ENCODE data around the gene SCG3.
"Not testable (repeated sequence)": the region's sequence is repeated elsewhere in the genome, so short reads cannot be mapped to it uniquely, and the experiment has no call there.

SCG3 gene

DNA sequence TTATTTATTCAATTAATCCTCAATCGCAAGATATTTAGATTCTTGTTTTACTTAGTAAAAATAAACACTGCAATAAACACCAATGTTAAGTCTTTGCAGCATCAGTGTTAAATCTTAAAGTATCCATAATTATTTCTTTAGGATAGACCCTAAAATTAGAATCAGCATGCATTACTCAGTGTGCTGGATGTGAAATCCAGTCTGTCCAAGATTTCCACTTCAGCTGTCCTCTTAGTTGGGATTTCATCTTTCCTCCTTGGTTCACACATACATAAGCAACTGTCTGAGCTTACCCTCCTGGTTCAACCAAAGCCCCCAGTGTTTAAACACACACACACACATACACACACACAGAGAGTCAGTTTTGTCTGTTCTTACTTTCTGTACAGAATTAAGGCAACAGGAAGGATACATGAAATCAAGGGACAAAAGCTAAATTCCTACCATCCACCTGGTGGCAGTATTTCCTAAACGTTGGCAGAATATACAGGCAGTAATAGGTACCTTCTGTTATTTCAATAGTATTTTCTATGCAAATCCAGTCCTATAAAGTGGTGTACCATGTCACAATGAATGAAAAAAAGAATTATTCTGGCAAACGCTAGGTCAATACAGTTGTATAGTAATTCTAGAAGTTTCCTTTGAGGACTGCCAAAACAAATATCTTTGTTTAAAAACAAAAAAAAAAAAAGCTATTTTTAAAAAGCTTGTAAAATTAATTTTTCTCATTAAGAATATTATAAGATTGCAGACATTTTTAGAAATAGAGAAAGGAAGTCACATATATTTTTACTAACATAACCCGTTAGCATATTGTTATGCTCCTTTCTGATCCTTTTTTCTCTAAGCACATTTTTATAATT lies 31.4 kb upstream of the SCG3 start:
- Histone ChIP-seq H3K4me3 (ENCODE audit: low read depth in 1 of 2, low read length in 2 of 2) (no peak overlapping the region), H3K9me3 (ENCODE audit: insufficient read depth, low read length, severe bottlenecking) (no peaks in the 10 kb centered on the region), H4K20me1 (ENCODE audit: insufficient read depth, low read length) (no peaks in the 10 kb centered on the region), H2AFZ (ENCODE audit: low read depth, low read length) (no peak overlapping the region), H3K4me2 (ENCODE audit: insufficient read depth, low read length) (no peak overlapping the region), H3K9ac (ENCODE audit: low read depth, low read length) (no peak overlapping the region), H3K27ac (ENCODE audit: low read length) (no peak overlapping the region), H3K4me1 (ENCODE audit: insufficient read depth, low read length) (no peaks in the 10 kb centered on the region), H3K36me3 (ENCODE audit: insufficient read depth, low read length) (no peaks in the 10 kb centered on the region), H3K79me2 (ENCODE audit: insufficient read depth, low read length) (no peaks in the 10 kb centered on the region), H3K27me3 (ENCODE audit: insufficient read depth, low read length, poor library complexity) (no peaks in the 10 kb centered on the region)
- TF ChIP-seq EZH2 (IDR thresholded peaks at IDR 0.05; ENCODE audit: borderline replicate concordance, low read depth, low read length, severe bottlenecking) = no peak
- TF ChIP-seq, protein P1, sequence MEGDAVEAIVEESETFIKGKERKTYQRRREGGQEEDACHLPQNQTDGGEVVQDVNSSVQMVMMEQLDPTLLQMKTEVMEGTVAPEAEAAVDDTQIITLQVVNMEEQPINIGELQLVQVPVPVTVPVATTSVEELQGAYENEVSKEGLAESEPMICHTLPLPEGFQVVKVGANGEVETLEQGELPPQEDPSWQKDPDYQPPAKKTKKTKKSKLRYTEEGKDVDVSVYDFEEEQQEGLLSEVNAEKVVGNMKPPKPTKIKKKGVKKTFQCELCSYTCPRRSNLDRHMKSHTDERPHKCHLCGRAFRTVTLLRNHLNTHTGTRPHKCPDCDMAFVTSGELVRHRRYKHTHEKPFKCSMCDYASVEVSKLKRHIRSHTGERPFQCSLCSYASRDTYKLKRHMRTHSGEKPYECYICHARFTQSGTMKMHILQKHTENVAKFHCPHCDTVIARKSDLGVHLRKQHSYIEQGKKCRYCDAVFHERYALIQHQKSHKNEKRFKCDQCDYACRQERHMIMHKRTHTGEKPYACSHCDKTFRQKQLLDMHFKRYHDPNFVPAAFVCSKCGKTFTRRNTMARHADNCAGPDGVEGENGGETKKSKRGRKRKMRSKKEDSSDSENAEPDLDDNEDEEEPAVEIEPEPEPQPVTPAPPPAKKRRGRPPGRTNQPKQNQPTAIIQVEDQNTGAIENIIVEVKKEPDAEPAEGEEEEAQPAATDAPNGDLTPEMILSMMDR (IDR thresholded peaks at IDR 0.05; ENCODE audit: borderline replicate concordance, extremely low read depth, low read length, poor library complexity, severe bottlenecking) = peak; percentile 88
- ATAC-seq (ENCODE audit: insufficient read depth, low read depth) (peak; percentile 94), DNase-seq (peak; percentile 54)

DNA sequence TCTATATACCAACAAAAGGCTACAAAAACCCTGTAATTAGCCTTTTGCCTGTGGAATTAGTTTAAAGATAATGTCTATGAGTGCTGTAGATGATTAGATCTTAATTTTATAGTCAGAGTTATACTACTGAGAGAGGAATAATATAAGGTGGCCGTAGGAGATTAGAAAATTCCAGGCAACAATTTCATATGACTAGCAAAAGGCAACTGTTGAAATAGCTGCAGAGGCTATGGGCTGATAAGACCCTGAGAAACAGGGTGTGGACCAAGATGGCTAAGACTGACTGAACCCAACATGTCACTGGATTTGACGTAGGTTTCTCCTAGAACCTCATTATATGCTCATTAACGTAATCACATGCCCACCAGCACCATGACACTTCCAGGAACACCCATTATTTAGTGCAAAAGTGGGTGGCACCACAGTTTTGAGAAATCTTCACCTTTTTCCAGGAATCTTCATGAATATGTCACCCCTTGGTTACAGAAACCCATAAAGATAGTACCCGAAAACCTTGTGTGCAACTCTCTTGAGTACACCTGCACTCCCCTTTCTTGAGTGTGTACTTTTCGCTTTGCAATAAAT lies 29.1 kb upstream of the SCG3 start:
- no peak for DNase-seq
- no peaks in the 10 kb centered on the region for H3K9me3 ChIP-seq (ENCODE audit: insufficient read depth, low read length, severe bottlenecking)
- no peak overlapping the region for H2AFZ ChIP-seq (ENCODE audit: low read depth, low read length)
- TF ChIP-seq, protein P1 (IDR thresholded peaks at IDR 0.05; ENCODE audit: borderline replicate concordance, extremely low read depth, low read length, poor library complexity, severe bottlenecking) = no peak
- no peak for TF ChIP-seq EZH2 (IDR thresholded peaks at IDR 0.05; ENCODE audit: borderline replicate concordance, low read depth, low read length, severe bottlenecking)
- no peak overlapping the region for H3K4me3 ChIP-seq (ENCODE audit: low read depth in 1 of 2, low read length in 2 of 2)
- H3K27me3 ChIP-seq (ENCODE audit: insufficient read depth, low read length, poor library complexity) = no peaks in the 10 kb centered on the region
- H3K9ac ChIP-seq (ENCODE audit: low read depth, low read length) = no peak overlapping the region
- no peak overlapping the region for H3K27ac ChIP-seq (ENCODE audit: low read length)
- no peaks in the 10 kb centered on the region for H3K4me1 ChIP-seq (ENCODE audit: insufficient read depth, low read length)
- H4K20me1 ChIP-seq (ENCODE audit: insufficient read depth, low read length) = no peaks in the 10 kb centered on the region
- ATAC-seq (ENCODE audit: insufficient read depth, low read depth) = no peak
- H3K4me2 ChIP-seq (ENCODE audit: insufficient read depth, low read length) = no peak overlapping the region
- H3K79me2 ChIP-seq (ENCODE audit: insufficient read depth, low read length) = no peaks in the 10 kb centered on the region
- H3K36me3 ChIP-seq (ENCODE audit: insufficient read depth, low read length) = no peaks in the 10 kb centered on the region

GRCh38 chr15:51655401-51656057 lies 25.8 kb upstream of the SCG3 start:
- not testable (repeated sequence) for DNase-seq; H3K9me3 ChIP-seq (ENCODE audit: insufficient read depth, low read length, severe bottlenecking); H3K36me3 ChIP-seq (ENCODE audit: insufficient read depth, low read length); H3K9ac ChIP-seq (ENCODE audit: low read depth, low read length); H3K4me3 ChIP-seq (ENCODE audit: low read depth in 1 of 2, low read length in 2 of 2); ATAC-seq (ENCODE audit: insufficient read depth, low read depth); H3K27ac ChIP-seq (ENCODE audit: low read length); H3K27me3 ChIP-seq (ENCODE audit: insufficient read depth, low read length, poor library complexity); H2AFZ ChIP-seq (ENCODE audit: low read depth, low read length); H3K79me2 ChIP-seq (ENCODE audit: insufficient read depth, low read length); H4K20me1 ChIP-seq (ENCODE audit: insufficient read depth, low read length); H3K4me1 ChIP-seq (ENCODE audit: insufficient read depth, low read length); H3K4me2 ChIP-seq (ENCODE audit: insufficient read depth, low read length)

GRCh38 chr15:51658664-51659063 lies 22.6 kb upstream of the SCG3 start:
- Histone ChIP-seq H3K9me3 (ENCODE audit: insufficient read depth, low read length, severe bottlenecking) (no peaks in the 10 kb centered on the region), H2AFZ (ENCODE audit: low read depth, low read length) (no peak overlapping the region), H4K20me1 (ENCODE audit: insufficient read depth, low read length) (no peaks in the 10 kb centered on the region), H3K36me3 (ENCODE audit: insufficient read depth, low read length) (no peaks in the 10 kb centered on the region), H3K9ac (ENCODE audit: low read depth, low read length) (no peak overlapping the region), H3K27ac (ENCODE audit: low read length) (no peak overlapping the region), H3K4me3 (ENCODE audit: low read depth in 1 of 2, low read length in 2 of 2) (no peak overlapping the region), H3K27me3 (ENCODE audit: insufficient read depth, low read length, poor library complexity) (no peaks in the 10 kb centered on the region), H3K4me2 (ENCODE audit: insufficient read depth, low read length) (no peak overlapping the region), H3K4me1 (ENCODE audit: insufficient read depth, low read length) (no peaks in the 10 kb centered on the region), H3K79me2 (ENCODE audit: insufficient read depth, low read length) (no peaks in the 10 kb centered on the region)
- DNase-seq (no peak), ATAC-seq (ENCODE audit: insufficient read depth, low read depth) (0 out of 3 replicates have a peak, but pooled peaks have one; percentile 17)
- TF ChIP-seq, protein P1 (IDR thresholded peaks at IDR 0.05; ENCODE audit: borderline replicate concordance, extremely low read depth, low read length, poor library complexity, severe bottlenecking) = no peak
- TF ChIP-seq EZH2 (IDR thresholded peaks at IDR 0.05; ENCODE audit: borderline replicate concordance, low read depth, low read length, severe bottlenecking) = no peak
